WTC11 (cell line): ENCODE data around the gene SORD. TPM values are rescaled to one million over a fixed set of nuclear protein-coding genes. Genes with fewer than 3 reads are reported as not detected.

Source experiments
- TCF7 ChIP-seq: sonication (generic); formaldehyde crosslinking; IDR thresholded peaks from 2 replicates; pipeline ENCODE4 v1.8.0; 2022; ENCODE audit warnings: mild to moderate bottlenecking, low read depth, missing genetic modification reagents, moderate library complexity
- USF1 ChIP-seq: sonication (generic); formaldehyde crosslinking; IDR thresholded peaks from 2 replicates; pipeline ENCODE4 v1.8.0; 2022; ENCODE audit warnings: mild to moderate bottlenecking, missing genetic modification reagents
- ZNF121 ChIP-seq: sonication (generic); formaldehyde crosslinking; IDR thresholded peaks from 2 replicates; pipeline ENCODE4 v1.8.0; 2023; ENCODE audit warnings: missing genetic modification reagents
- total RNA-seq: library from RNA; stranded (reverse); gene quantifications from 3 replicates; pipeline ENCODE4 v1.2.3, GENCODE V29; 2021

Gene SORD
- total RNA-seq, 1 experiment from 2014 or later = 46.2 TPM

GRCh38 chr15:45126535-45127158, 103.7 kb downstream of the SORD start (continued):
- no peak for TF ChIP-seq ZNF121 (CRISPR knock-in tag)
- TF ChIP-seq TCF7 (CRISPR knock-in tag) = no peak
- no peak for TF ChIP-seq USF1

Other genes with a start within 250 kb of the SORD start
- not detected in 3 replicates for gene TERB2, start 66.5 kb upstream of the SORD start, total RNA-seq
- 0.13 to 0.27 TPM (median 0.14 TPM) in 3 replicates for gene DUOX2, start 91.0 kb downstream of the SORD start, total RNA-seq
- 0.11 TPM in 1 of 3 replicates, not detected in the others for gene DUOXA2, start 91.1 kb downstream of the SORD start, total RNA-seq
- gene DUOXA1, start 106.7 kb downstream of the SORD start, total RNA-seq = 0.09 to 0.62 TPM (median 0.50 TPM) in 3 replicates
- gene DUOX1, start 106.8 kb downstream of the SORD start, total RNA-seq = 1.3 to 2.1 TPM (median 1.3 TPM) in 3 replicates
- gene SHF, start 164.8 kb downstream of the SORD start, total RNA-seq = 30.6 to 33.1 TPM (median 31.0 TPM) in 3 replicates
- 0.20 TPM in 1 of 3 replicates, not detected in the others for gene SLC28A2, start 229.0 kb downstream of the SORD start, total RNA-seq